G401 (cell line): Measurements from ENCODE around the gene XYLT1. TPM values are rescaled to one million over a fixed set of nuclear protein-coding genes. Genes with fewer than 3 reads are reported as not detected.

ENCODE experiments used
- DNase-seq: peaks from one replicate; pipeline ENCODE4 v3.0.0-alpha.2; 2015; ENCODE audit warnings: low spot score
- in situ Hi-C: cut with HindIII; loops from 2 replicates; pipeline ENCODE4 v1.10.0; 2016; ENCODE audit warnings: low sequenced_read_pairs, mixed read lengths
- total RNA-seq: library from RNA; depleted of rRNA; stranded (reverse); fragments of >200 nt; shearing (Covaris generic); gene quantifications from 2 replicates; pipeline ENCODE4 v1.2.3, GENCODE V29; 2014

XYLT1 gene
- total RNA-seq, 1 experiment from 2014 or later = not detected

DNA sequence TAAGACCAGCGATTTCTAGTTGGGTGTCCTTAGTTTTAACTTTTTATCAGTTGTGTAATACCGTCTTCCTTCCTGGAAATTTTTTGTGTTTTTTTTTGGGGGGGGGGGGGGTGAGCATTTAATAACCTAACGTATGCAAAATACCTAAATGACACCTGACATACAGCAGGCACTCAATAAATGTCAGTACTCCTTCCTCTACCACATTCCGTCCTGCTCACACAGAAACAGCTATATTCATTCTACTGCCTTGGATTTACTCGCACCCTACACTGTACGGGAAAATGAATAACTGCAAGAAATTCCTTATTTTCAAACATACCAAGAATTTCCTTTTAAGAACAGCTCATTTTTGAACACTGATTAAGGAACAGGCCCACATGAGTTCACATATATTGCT, 5.3 kb downstream of the XYLT1 start:
- no peak for DNase-seq
- in situ Hi-C loops = no loop called here

DNA sequence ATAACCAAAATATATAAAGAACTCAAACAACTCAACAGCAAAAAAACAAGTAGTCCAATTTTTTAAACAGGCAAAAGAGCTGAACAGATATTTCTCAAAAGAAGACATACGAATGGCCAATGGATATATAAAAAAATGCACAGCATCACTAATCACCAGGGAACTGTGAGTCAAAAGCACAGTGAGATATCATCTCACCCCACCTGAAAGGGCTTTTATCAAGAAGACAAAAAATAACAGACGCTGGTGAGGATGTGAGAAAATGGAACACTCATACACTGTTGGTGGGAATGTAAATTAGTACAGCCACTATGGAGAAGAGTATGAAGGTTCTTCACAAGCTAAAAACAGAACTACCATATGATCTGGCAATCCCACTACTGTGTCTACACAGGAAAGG, 7.4 kb downstream of the XYLT1 start:
- DNase-seq = no peak
- in situ Hi-C loops = no loop called here

DNA sequence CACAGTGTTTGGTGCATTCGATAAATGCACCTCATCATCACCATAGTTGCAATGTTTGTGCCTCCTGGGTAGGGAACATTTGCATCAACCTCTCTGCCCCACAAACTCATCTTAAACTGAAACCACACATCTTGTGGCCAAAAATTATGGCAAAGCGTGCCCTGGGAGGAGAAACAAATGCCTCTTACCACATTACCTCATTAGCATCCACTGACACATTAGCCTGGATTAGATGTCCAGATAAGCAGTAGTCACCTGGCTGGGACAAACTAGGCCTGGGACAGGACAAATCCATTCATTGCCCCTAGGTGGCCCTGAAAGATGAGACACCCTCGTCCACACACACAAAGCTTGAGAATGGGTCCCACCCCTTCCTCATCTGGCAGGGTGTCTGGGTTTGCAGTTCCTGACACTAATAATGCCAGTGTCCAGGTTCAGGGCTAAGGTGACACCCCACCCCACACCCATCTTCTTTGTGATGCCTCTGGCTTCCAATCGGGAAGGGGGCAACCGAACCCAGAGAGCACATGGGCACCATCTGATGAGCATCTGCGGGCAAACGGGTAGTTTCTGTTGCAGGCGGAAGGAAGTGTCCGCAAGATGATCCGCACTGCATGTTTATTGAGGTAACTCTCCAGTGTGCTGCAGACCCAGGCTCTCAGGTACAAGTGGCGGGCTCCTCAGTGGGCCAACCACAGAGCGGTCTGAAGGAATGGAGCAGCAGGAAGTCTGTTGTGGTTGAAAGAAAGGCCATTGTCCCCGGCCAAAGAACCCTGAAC, 8.6 kb downstream of the XYLT1 start:
- DNase-seq = no peak
- in situ Hi-C loops = no loop called here

DNA sequence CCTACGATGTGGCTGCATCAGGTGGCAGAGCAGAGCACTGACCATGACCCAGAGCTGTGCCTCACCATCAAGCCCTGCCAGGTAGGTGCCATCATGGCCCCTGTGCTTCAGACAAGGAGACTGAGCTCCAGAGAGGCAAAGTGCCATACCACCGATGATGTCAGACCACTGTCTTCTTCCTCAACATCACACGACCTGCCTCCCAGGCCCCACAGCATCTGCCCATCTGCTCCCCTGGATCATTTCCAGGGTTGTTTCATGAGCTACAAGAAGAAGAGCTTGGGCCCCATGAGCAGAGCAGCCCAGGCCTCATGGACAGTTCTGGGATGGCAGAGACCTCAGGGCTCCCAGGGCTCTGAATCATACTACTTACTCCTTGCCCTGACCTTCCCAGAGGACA, 9.9 kb downstream of the XYLT1 start:
- in situ Hi-C loops = no loop called here
- no peak for DNase-seq

DNA sequence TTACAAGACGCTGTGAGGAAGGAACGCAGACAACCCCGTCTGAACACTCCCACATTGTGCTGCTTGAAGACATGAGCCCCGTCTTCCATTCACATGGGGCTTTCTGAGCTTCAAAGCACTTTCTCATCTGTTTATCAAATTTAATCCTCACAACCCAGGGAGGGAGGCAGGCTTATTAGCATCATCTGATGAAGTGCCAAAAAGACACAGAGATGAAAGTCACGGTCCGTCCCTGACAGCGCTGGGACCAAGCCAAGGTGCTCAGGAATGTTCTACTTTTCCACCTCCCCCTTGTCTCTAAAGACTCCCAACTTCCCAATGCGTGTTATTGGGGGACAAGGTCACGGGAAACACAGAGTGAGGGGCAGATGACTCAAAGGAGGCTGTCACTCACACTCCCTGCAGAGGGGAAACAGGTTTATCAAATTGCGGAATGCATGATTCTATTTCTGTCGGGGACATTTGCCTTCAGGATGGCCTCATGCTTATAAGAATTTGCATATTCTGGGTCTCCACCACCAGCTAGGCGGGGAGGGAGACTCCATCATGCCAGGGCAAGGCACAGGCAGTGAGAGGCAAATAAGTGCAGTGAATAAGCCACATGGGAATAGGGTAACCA, 10.7 kb downstream of the XYLT1 start:
- DNase-seq = no peak
- in situ Hi-C loops = no loop called here

DNA sequence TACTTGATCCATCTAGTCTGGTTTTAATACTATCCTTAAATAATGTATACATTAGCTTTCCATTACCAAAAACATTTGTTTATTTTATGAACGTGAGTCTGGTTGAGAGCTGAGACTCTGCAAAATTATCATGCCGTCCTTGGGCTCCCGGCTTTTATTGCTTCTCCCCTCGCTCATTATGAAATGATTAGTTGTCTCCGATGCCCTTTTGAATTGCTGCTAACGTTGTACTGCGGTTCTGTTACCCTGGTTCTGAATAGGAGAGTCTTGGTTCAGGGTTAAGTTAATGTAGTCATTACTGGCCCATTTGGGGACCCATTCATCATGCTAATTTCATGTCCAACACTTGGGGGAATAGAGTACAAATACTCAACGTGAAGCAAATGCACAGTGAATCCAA, 12.8 kb downstream of the XYLT1 start:
- DNase-seq = no peak
- in situ Hi-C loops = no loop called here

DNA sequence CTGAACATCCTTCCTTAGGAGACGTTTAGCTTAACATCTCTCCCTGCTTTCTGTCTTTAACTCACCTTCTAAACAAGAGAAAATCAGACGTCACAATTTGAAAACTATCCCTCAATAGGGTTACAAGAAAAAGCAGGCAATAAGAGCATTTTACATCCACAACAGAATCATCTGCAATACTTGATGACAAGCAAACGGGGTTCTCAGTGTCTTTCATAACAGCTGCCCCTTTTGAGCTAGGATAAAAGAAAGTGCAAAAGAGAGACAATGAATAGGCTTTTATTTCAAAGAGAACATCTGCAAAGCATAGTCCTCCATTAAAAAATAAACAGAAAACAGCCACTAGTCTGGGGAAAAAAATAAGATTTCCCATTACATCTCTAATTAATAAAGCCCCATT, 13.2 kb downstream of the XYLT1 start:
- DNase-seq = no peak
- in situ Hi-C loops = no loop called here

DNA sequence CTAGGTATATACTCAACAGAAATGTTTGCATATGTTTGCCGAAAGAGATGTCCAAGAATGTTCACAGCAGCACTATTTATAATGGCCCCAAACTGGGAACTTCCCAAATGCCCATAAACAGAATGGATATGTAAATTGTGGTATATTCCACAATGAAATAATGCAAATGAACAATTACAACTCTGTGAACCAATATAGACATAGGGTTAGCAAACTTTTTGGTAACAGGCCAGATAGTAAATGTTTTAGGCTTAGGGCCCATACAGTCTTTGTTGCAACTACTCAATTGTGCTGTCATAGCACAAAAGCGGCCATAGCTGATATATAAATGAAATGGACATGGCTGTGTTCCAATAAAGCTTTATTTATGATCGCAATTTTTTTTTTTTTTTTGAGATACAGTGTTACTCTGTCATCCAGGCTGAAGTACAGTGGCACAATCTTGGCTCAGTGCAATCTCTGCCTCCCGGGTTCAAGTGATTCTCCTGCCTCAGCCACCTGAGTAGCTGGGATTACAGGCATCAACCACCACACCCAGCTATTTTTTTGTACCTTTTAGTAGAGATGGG, 16.5 kb downstream of the XYLT1 start:
- DNase-seq = no peak
- in situ Hi-C loops = no loop called here

DNA sequence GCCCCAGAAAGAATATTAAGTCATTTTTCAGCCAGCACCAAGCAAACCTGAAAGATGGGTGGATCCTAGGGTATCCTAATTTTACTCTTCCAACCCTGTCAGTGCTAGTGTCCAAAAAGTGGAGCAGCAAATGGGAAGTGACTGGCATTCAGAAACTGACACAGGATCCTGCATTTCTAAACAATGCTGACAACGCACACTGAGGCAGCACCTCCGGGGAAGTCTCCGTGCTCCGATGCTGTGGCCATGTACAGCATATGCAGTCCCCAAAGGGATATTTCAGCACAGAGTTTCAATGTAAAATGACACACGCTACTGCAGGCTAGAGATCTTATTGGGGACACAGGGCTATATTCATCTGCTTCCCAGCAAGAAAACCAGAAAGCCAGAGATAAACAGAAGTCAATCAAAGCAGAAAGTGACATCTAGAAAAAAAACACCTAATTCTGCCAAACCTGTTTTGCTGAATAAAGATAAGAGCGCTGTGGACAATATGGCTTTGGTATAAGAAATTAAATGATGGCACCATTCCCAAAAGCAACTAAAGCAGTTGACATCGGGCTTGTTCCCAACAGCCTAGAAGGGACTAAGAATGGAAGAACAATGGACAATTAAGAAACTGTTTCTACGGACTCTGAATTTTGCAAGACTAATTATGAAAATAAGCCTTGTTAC, 17.3 kb downstream of the XYLT1 start:
- in situ Hi-C loops = no loop called here

DNA sequence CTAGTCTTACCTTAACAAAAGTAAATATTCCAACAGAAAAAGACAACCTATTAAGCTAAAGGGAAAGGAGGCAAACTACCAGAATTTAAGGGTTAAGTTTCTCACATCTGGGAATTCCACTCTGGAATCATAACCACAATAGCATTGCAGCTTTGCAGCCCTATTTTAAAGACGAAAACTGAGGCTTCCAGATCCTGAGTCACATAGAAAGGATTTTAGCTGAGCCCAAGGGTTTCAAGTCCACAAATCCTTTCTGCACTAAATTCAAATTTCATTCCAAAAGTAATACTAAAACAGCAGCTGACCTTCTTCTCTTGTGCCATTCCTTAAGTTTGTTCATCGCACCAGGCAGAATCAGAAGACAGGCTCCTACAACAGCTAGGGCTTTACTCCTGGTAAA, 17.8 kb downstream of the XYLT1 start:
- in situ Hi-C loops = no loop called here
- no peak for DNase-seq

More for the DNA sequence above, 17.3 kb downstream of the XYLT1 start:
- no peak for DNase-seq

DNA sequence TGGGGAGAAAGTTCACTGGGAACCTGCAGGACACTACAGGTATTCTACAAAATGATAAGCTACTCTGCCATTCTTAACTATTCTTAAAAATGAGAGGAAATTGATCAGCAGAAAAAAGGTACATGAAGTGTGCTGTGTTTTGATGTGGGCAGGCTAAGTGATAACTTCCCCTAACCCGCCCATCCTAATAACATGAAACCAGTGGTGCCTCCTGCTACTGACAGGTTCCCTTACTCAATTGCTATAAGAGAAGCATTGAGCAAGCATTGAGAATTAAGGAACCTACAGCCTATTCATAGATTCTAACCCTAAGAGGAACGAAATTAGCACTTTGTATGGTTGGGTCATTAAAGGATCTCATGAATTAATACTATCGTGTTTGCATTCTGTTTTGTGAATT, 18.9 kb downstream of the XYLT1 start:
- no peak for DNase-seq
- in situ Hi-C loops = no loop called here

DNA sequence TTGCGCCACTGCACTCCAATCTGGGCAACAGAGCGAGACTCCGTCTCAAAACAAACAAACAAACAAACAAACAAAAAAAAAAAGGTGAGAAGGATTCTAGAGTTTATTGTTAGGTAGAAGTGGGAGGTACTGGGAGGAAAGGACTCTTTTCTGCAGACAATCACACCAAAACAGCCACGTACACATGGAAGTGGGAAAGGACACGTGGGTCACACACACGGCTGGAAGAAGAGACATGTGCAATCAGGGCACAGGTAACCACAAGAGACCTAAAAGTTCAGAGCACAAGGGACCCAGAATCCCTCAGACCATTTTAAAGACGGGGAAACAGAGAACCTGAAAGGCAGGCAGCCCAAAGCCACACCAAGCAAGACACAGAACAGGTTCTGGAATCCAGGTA, 20.5 kb downstream of the XYLT1 start:
- DNase-seq = no peak
- in situ Hi-C loops = no loop called here

DNA sequence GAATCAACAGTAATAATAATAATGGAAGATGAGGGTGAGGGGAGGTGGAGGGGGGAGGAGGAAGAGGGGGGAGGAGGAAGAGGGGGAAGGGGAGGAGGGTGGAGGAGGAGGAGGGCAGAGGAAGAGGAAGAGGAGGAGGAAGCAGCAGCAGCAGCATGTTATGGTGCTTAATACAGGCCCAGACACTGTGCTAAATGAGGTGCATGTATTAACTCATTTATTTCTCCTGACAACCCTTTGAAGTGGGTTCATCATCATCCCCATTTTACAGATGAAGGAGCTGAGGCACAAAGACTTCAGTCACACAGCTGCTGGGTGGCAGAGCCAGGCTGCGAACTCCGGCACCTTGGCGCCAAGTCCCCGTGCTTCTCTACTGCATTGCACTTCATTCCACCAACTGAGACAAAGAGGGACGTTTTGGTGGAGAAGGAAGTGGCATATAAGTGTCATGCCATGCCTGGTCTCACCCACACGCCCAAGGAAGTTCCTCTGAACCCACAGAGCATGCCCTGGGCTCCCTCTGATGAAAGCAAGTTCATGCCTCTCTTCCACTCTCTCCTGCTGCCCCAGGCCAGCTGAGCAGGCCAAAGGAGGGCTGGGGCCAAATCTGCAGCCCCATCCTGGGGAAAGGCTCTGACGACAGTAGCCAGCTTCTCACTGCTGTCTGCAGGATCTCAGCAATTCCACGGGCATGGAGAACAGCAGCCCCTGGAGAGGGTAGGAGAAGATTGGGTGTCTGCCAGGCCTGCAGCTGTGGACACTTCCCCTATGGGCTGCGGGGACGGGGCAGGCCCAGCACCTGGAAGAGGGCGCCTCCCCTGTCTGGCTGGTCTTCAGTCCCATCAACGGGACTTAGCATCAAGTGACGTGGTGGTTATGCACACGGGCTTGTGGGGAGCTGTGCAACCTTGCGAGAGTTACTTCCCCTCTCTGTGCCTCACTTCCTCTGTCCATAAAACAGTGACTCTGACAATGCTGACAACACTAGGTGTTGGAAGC, 21.8 kb downstream of the XYLT1 start:
- in situ Hi-C loops = no loop called here
- DNase-seq = no peak

DNA sequence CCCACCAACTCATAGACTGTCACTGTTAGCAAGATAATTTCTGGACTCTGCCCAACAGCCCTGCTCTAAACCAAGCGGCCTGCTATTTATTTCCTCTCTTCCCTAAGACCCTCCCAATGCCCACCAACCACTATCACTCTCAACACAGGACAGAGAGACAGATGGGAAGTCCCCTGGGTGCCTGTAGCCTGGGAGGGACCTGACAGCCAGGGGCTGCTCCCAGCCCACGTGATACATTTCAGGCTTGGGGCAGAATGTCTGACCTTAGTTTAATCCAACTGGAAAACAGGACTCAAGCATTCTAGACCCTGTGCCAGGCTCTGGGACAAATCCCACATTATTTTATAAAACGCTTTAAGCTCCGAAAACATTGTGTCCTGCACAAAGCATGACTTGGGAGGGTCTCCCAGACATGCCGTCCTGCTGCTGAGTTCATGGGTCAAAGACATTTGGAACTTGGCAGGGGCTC, 23.6 kb downstream of the XYLT1 start:
- in situ Hi-C loops = no loop called here

DNA sequence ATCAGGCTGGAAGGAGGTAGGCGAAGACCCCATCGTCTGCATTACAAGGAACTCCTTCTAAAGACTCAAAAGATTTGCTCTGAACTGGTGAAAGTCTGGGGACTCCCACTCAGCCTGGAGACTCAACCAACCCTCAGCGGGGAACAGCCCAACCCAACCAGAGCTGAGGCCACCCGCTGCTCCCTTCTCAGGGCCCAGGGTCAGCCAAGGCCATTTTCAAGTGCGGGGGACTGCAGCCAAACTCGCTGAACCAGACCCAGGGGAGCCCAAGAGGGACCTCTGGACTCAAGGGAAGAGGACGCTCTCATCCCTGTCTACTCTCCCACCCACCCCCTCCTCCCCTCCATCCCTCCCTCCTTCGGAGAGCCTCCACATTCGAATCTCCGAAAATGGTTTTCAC, 24.1 kb downstream of the XYLT1 start:
- in situ Hi-C loops = no loop called here
- DNase-seq = no peak

More for the DNA sequence above, 23.6 kb downstream of the XYLT1 start:
- DNase-seq = no peak

DNA sequence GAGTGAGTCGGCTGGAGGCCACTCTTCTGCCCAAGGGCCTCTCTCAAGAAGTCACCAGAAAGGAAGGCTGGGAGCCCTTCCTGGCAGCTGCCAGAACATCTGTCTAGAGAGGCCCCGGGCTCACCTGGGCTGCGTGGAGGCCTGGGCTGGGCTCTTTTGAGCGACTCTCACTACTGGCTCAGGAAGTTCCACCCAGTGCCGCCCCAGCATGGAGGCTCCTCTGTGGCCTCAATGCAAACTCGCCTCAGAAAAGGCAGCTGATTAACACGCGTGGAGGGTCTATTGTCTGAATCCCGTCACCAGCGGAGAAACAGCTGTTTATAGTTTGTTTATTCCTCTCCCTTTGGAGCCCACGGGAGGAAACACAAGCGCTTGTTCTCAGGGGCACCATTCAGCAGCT, 25.3 kb downstream of the XYLT1 start:
- in situ Hi-C loops = no loop called here
- DNase-seq = no peak

DNA sequence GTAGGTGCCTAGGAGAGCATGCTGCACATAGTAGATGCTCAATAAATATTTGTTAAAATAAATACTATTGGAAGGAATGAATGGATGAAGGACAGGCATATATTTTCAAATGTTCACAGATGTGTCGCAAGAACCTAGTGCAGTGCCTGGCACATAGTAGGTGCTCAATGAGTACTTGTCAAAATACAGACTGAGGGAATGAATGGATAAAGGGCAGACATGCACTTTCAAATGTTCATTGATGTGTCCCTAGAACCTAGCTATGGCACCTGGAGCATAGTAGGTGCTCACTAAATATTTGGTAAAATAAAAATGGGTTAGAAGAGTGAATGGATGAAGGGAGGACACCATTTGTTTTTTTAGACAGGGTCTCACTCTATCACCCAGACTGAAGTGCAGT, 26.1 kb downstream of the XYLT1 start:
- in situ Hi-C loops = no loop called here

DNA sequence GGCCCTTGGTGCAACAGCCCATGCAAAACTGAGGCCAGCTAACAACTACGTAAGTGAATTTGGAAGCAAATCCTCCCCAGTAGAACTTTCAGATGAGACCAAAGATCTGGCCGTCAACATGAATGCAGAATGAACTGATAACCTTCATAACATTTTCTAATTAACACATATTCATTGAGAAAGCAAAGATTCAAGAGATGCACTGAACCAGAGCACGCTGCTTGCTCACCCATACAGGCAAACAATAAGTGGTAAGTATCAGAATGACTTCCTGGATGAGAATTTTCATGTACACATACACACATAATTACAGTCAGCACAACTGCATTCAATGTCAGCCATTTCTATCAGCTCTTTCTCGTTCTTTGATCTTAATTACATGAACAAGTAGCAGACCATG, 30.6 kb downstream of the XYLT1 start:
- DNase-seq = no peak
- in situ Hi-C loops = no loop called here

More for the DNA sequence above, 26.1 kb downstream of the XYLT1 start:
- DNase-seq = no peak

DNA sequence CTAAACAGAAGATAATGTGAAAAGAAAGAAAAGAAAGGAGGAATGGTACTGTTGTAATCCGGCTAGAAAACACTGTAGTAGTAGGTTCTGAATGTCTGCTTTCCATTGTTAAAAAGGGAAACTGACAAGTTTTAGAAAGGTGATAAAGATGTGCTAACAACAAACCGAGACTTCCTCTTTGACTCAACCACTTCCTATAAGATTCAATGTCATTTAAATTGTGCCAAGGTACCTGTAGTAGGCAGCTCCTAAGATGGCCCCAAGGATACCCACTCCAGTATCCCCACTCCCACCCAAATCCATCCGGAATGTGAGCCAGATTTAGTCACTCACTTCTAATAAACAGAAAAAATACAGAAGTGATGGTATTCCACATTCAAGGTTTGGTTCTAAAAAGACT, 31.2 kb downstream of the XYLT1 start:
- in situ Hi-C loops = no loop called here
- DNase-seq = no peak
